ENCODE results near the gene GRIK2. TPM values are rescaled to one million over a fixed set of nuclear protein-coding genes. Genes with fewer than 3 reads are reported as not detected.
"Not testable (repeated sequence)": the region's sequence is repeated elsewhere in the genome, so short reads cannot be mapped to it uniquely, and the experiment has no call there.

Gene GRIK2
- total RNA-seq: 10 to 100 TPM in 1 of 4 donors, 1 to 10 TPM in 3; 4.7 to 16.2 (median 7.5) TPM

DNA sequence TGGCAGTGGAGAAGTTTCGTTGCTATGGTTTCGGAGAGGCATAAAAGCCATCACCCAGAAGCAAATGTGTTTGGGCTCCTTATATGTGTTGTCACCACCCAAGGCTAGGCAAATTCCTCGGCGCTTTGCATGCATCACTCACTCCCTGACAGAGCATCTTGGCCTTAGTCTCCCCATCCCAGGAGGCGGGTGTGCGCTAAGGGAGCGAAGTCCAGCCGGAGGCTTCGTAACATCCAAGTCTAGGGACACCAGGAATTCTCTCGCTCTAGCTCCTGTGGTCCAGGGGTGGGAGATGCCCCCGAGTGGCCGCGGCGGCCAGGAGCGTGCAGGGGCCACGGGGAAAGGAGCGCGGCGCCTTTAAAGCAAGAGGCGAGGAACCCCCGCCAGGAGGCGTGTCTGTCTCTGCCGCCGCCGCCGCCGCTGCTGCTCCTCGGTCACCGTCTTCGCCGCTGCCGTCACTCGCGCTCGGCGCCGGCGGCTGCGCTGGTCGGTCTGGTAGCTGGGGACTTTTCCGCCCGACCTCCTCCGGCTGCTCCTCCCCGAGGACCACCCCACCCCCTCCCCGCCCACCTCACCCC lies at the start of gene GRIK2:
Gene GRIK2, plus strand, starts transcription at position 458 of the 578 bp plus-strand sequence.
- Histone ChIP-seq H3K4me3 (peak within 1 kb of the TSS; percentile 40 to 59 (median 44)), H3K36me3 (no peaks in the 10 kb centered on the region), H3K27me3 (peaks cover 0 to 27% of the 10 kb centered on the region in 2 donors), H3K27ac (peak within 1 kb of the TSS; percentile 12 to 83 (median 49)), H3K4me1 (peaks cover 0 to 25% (median 5%) of the 10 kb centered on the region in 4 donors), H3K9me3 (no peaks in the 10 kb centered on the region)
- WGBS, 2 donors: 9% methylated on average over 5 to 9 of the region's 45 CpGs
- DNase-seq (ENCODE audit: low spot score in 2 of 2): no peak
- TF ChIP-seq EP300 (IDR thresholded peaks at IDR 0.05) (no peak), POLR2A (IDR thresholded peaks at IDR 0.05) (no peak), CTCF (IDR thresholded peaks at IDR 0.05) (peak in 2 of 5 experiments; percentile 11 to 13)

DNA sequence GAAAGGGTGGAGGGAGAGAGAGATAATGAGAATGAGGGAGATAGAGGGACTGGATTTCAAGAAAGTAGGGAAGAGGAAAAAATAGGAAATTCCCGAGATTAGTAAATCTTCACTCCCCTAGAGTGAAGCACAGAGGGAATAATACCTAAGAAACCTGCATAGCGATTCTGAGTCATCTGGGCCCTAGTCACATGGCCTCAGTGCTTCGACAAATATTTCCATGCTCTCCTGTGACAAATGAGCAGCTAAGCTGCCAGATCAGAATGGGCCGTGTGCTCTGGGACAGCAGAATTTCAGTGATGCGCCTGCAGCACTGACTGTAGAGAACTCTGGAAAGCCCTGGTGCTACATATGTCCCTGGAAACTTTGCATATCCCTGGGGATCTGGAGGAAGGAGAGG lies 48.6 kb upstream of the GRIK2 start:
- DNase-seq (ENCODE audit: low spot score in 2 of 2): no peak
- 76 to 78% methylated on average over 5 of the region's 5 CpGs for WGBS, 2 donors
- H3K27ac ChIP-seq: no peak overlapping the region
- H3K4me1 ChIP-seq: no peaks in the 10 kb centered on the region
- no peaks in the 10 kb centered on the region for H3K27me3 ChIP-seq
- no peaks in the 10 kb centered on the region for H3K36me3 ChIP-seq
- H3K4me3 ChIP-seq: no peak overlapping the region
- H3K9me3 ChIP-seq: no peaks in the 10 kb centered on the region
- TF ChIP-seq CTCF (IDR thresholded peaks at IDR 0.05) (no peak), POLR2A (IDR thresholded peaks at IDR 0.05) (no peak), EP300 (IDR thresholded peaks at IDR 0.05) (no peak)

DNA sequence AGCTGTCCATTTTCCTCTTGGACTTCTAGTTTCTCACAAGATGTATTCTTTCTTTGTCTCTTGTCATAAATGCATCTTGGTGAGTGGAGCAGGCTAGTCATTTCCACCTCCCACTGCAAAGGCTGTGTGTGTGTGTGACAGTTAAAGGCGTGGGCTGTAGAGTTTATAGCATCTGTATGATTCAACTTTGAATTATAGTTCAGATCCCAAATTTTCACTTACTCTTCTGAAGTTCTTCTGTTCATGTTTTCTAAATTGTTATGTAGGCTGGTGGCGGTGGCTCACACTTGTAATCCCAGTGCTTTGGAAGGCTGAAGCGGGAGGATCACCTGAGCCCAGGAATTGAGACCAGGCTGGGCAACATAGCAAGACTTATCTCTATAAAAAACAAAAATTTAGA lies 44.7 kb upstream of the GRIK2 start:
- TF ChIP-seq EP300 (IDR thresholded peaks at IDR 0.05) (no peak), CTCF (IDR thresholded peaks at IDR 0.05) (no peak), POLR2A (IDR thresholded peaks at IDR 0.05) (no peak)
- Histone ChIP-seq H3K4me1 (no peaks in the 10 kb centered on the region), H3K27ac (no peak overlapping the region), H3K4me3 (no peak overlapping the region), H3K9me3 (no peaks in the 10 kb centered on the region), H3K27me3 (no peaks in the 10 kb centered on the region), H3K36me3 (no peaks in the 10 kb centered on the region)
- WGBS, 2 donors: 94 to 96% methylated on average over 3 of the region's 3 CpGs
- no peak for DNase-seq (ENCODE audit: low spot score in 2 of 2)

DNA sequence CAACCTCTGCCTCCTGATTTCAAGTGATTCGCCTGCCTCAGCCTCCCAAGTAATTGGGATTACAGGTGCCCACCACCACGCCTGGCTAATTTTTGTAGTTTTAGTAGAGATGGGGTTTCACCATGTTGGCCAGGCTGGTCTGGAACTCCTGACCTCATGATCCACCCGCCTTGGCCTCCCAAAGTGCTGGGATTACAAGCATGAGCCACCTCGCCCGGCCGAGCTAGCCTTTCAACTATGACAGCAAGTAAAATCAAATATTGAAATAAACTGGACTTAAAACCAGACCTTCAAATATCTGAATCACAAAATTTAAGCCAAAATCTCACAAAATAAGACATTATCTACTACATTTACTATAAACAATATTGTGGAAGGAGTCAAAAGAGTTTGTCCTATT lies 42.9 kb upstream of the GRIK2 start:
- H3K4me3 ChIP-seq; H3K27me3 ChIP-seq; H3K36me3 ChIP-seq; DNase-seq (ENCODE audit: low spot score in 2 of 2); H3K27ac ChIP-seq; H3K9me3 ChIP-seq; H3K4me1 ChIP-seq: not testable (repeated sequence)
- WGBS, 2 donors: 92 to 94% methylated on average over 6 of the region's 6 CpGs

DNA sequence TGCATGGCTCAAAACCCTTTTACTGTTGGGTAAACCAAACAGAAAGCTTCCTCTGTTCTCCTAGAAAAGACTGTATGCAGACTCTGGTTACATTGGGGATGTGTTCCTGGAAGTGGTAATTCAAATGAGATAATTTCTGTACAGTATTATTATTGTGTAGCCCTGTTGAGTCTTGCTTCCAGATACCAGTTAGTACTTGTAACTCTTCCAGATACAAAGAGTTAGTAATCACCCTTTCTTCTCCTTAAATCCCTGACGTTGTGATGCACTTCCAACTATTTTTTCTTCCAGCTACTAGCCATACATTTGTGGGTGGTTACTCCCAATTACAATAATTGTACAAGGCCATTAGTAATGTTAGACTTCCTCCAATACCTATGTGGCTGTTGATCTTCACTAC lies 42.3 kb upstream of the GRIK2 start:
- TF ChIP-seq POLR2A (IDR thresholded peaks at IDR 0.05) (no peak), CTCF (IDR thresholded peaks at IDR 0.05) (no peak), EP300 (IDR thresholded peaks at IDR 0.05) (no peak)
- Histone ChIP-seq H3K4me3 (no peak overlapping the region), H3K27ac (no peak overlapping the region), H3K36me3 (no peaks in the 10 kb centered on the region), H3K4me1 (no peaks in the 10 kb centered on the region), H3K27me3 (no peaks in the 10 kb centered on the region), H3K9me3 (no peaks in the 10 kb centered on the region)
- 46 to 50% methylated on average over 1 of the region's 1 CpG for WGBS, 2 donors
- no peak for DNase-seq (ENCODE audit: low spot score in 2 of 2)

GRCh38 chr6:101352316-101352715 lies 41.2 kb upstream of the GRIK2 start:
- 18 to 24% methylated on average over 4 of the region's 4 CpGs for WGBS, 2 donors

More at GRCh38 chr6:101352316-101352715, 41.2 kb upstream of the GRIK2 start:
- Histone ChIP-seq H3K27me3 (no peaks in the 10 kb centered on the region), H3K4me3 (no peak overlapping the region), H3K4me1 (no peaks in the 10 kb centered on the region), H3K9me3 (no peaks in the 10 kb centered on the region), H3K27ac (peak overlapping the region in 1 of 4 donors; percentile 36), H3K36me3 (no peaks in the 10 kb centered on the region)
- DNase-seq (ENCODE audit: low spot score in 2 of 2): no peak
- TF ChIP-seq CTCF (IDR thresholded peaks at IDR 0.05) (no peak), POLR2A (IDR thresholded peaks at IDR 0.05) (no peak), EP300 (IDR thresholded peaks at IDR 0.05) (no peak)

All from tibial nerve (tissue), 4 donors.